NCI-H187 (cell line): ENCODE results near the gene PRICKLE1.

Source experiments
- DNase-seq, 2 experiments: peaks; one replicate each; lab custom pipeline; 2025; lab: John Stamatoyannopoulos, UW

The PRICKLE1 gene

DNA sequence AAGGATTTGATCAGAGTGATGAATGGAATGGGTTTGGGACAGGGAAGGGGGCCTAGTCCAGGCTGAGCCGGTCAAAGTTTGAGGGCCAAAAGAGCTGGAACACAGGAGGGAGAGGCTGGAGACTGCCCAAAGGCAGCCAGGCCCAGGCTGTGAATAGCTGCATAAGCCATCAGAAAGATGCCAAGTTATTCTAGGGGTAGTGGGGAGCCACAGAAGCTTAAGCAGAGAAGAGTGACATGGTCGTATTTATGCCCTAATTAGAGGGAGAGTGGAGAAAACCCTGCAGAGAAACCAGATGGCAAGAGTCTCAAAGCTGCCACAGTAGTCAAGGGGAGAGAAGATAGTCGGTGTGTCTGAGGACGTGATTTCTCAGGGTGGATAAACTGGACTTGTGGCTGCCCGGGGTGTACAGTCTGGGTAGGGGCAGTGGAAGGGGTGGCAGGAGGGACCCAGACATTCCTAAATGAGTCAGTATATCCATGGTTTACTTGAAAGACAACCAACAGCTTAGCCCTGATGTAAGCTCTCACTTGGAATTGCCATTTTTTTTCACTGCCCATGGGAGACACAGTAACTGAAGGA, 99.2 kb downstream of the PRICKLE1 start:
- no peak for DNase-seq

DNA sequence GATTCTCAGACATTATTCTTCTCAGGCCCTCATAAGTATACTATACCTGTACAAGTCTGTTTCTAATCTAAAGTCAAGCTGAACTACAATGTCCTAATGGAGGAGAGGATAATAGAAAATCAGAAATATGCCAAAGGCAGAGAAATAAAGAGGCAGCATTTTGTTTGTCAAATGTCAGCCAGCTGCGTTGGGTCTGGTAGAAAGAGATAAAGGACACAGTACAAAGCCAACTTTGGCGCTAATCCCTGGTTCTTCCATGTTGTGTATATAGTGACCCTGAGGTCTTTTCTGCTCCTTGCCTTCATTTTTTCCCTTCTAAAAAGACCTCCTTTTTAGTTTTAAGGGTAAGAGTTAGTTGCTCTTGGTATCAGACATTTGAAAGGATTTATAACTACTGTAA, 103.1 kb downstream of the PRICKLE1 start:
- no peak for DNase-seq

DNA sequence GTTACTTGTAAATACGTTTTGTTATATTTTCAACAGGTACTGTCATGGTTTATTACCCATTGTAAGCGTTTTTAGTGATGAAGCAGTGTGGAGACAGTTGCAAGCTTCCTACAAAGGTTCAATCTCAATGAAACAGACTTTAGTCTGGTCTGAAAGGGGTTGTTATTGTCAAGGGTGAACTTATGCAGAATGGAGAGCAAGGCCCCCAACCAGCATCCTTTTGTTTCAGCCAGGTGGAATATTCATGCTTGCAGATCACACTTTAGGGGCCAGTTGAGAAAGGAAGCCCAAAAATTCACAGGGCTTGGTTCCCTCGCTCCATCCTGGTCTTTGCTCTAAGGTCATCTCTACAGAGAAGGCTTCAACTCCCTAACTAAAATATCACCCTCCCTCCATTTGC, 103.7 kb downstream of the PRICKLE1 start:
- DNase-seq: no peak

DNA sequence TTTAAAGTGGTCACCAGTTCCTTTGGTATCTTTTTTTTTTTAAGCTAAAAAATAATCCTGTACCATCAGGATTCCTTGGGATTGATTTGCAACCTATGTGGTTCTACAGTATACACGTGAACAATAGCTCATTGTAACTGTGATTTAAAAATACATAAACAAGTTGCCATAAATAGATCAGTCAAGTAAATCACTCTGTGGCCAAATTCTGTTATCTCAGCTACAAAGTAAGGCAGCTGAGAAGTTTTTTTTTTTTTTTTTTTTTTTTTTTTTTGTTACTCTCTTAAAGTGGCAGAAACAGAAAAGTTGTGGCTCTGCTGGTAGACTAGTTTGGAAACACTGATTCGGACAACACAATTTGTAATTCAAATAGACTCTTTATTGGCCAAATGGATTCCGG, 104.5 kb downstream of the PRICKLE1 start:
- no peak for DNase-seq

DNA sequence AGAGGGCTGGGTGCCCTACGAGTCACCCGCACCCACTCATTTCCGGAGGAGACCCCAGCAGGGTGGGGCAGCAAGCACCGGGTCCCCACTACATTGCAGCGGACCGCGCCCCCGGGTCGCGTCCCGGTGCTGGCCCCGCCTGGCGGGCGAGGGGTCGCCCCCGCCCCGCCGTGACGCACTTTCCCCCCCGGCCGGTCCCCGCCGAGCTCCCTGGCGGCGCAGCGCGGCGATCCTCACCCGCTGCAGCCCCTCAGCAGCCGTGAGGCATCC, 106.1 kb downstream of the PRICKLE1 start:
- no peak for DNase-seq

DNA sequence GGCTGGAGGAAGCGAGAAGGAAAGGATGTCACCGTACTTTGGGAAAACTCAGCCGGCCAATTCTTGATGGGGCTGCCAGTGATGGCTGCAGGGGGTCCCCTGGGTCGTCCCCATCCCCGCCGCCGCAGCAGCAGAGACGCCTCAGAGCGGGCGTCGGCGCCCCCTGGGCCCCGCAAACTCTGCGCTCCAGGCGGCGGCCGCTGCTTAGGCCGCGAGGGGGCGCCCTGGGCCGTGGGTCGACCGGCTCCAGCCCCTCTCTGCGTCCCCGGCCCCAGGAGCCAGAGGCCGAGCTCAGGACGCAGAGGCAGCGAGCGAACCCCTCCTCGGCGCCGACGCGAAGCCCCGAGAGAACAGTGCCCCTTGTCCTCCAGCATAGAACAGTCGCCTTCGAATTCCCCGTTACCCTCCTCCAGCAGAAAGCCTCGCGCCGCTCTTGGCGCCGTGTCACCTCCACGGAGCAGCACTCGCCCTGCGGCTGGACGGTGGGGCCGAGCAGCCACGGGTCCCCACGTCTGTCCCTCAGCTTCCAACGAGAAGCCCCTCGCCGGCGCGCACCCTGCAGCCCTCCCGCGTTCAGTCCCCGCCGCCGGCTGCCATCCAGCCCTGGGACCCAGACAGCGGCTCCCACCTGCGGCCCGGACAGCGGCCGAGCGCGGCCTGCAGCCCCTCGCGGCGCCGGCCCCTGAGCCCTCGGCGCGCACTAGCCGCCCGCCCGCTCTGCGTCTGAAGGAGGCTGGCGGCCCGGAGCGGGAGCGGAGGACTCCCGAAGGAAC, 106.6 kb downstream of the PRICKLE1 start:
- DNase-seq: peak; percentile 56 to 69

DNA sequence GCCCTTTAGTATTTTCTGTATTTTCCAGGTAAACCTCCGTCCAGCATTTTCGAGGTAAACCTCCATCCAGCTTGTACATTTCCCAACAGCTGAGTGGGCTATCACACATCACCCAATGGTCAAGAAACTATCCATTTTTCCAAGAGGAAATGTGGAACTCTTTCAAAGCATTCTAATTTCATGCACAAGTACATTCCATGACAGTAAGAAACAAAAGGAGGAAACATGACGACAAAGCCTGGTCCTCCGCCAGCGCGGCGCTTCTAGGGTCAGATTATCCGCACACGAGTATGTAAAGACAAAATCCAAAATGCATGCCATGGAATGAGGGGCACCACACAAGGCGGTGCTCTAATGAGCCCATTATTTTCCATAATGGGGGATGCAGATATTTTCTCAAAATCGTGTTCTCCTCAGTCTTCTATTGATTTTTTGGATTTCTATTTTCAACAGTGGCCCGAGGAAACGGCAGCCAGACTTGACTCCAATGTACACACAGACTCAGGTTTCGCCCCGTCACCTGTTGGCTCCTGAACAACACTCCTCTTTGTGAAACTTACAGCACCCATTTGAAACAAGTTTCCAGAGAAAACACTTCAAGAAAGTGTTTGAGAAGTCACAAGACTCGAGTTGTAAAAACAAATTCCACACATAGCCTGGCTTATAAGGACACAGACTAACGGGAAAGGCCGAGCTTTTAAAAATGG, 107.4 kb downstream of the PRICKLE1 start:
- DNase-seq: no peak

DNA sequence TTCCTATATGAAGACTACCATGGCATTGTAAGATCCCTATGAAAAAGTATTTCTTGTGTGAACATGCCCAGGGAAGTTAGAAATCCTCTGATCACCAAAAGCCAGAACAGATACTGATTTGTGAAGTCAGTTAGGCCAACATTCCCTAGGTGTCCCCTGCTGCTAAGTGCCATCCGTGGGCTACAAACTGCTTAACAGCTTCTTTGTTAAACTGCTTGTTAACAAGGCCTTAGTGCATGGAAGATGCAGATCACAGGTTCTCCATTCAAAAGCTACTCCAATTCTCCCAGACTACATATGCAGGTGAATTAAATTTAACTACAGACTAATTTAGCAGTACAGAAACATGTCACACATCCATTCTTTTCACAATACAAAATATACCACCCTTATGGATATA, 108.2 kb downstream of the PRICKLE1 start:
- no peak for DNase-seq

DNA sequence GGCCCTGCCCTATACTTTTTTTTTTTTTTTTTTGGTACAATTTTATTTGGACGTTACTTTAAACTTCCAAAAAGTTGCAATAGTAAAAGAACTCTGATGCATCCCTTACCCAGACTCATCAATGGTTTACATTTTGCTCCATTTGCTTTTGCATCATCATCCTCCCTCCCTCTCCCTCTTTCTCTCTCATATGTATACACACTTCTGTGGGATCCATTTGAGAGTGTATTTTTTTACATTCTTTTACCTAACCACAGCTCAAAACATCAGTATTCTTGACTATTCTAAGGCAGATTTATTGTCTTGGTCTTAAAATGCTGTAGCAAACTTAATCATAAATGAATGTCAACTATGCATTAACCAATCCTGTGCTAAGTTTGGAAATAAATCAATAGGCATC, 111.6 kb downstream of the PRICKLE1 start:
- DNase-seq: no peak

DNA sequence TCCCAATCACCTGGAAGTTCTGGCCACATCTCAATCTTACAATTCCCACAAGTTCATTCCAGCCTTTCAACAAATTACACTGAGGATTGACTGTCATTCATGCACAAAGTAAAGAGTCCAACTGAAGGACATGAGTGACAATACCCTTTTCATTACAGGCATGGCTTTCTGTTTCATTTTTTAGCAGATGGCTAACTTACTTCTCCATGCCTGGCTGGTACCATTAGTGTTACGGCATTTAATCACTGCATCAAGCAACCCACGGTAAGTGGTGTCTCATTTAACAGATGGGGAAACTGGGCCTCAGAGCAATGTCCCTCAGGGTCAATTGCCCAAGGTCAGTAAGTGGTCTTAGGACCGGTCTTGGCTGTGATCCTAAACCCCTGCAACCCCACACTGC, 114.4 kb downstream of the PRICKLE1 start:
- peak; percentile 46 to 70 for DNase-seq

DNA sequence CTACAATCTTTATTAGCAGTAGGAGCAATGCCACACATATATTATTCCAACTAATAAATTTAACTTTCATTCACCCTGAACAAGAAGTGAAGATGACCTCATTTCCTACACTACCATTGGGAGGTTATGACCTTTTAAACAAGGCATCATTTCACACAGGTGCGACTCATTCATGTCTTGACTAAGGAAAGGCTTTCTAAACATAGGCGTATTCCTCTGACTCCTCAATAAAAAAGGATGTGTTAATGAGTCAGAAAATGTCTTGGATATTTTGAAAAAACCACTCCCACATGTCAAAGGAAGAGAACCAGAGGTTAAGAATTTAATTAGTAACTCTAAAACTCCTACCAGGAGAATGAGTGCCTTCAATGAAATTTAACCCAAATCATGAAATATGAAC, 115.2 kb downstream of the PRICKLE1 start:
- no peak for DNase-seq

DNA sequence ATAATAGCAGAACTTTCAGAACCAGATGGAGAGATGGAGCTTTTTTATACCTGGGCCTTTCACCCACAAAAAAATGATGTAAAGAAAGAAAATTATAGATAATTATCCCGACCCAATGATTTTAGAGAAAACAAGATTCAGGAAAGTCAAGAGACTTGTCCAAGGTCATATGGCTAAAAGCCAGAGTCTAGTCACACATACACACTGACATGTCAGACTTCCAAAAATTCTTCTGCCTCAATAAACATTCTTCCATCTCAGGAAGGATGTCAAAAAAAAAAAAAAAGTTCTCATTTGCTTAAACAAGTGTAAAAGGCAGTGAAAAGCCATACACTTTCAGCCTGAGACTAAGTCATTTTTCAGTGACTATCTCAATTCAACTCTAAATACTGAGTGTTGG, 116.0 kb downstream of the PRICKLE1 start:
- DNase-seq: no peak

DNA sequence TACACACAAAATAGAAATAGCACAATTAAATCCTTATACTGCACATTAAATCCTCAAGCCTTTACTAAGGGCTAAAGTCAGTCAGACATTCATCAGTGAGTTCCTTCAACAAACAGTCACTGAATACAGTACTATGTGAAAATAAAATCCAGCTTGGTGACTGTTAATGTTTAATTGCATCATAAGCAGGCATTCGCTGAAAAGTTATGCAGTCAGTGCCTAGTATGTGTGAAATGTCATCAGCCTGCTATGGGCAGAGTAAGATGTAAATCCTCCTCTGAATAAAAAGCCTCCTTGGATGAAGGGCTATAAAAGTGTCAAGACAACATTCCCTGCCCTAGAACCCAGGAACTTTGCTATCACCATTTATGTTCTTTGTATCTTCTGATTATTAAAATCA, 116.4 kb downstream of the PRICKLE1 start:
- DNase-seq: no peak

DNA sequence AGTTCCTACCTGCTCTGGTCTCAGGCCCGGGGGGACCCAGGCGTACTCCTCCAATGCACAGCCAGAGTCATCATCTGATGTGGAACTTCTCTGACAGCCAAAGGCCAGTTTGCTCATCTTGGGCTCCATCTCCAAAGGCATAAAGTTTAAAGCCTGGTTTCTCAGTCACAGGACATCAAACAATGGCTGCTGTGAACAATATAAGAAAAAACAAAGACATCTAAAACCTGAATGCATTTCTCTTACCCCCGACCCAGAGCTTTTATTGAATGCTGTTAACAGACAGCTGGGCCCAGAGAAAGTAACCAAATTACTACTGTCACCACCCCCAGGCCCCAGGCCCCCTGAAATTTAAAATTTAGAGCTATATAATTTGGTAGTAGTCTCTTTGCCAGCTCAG, 117.2 kb downstream of the PRICKLE1 start:
- no peak for DNase-seq

DNA sequence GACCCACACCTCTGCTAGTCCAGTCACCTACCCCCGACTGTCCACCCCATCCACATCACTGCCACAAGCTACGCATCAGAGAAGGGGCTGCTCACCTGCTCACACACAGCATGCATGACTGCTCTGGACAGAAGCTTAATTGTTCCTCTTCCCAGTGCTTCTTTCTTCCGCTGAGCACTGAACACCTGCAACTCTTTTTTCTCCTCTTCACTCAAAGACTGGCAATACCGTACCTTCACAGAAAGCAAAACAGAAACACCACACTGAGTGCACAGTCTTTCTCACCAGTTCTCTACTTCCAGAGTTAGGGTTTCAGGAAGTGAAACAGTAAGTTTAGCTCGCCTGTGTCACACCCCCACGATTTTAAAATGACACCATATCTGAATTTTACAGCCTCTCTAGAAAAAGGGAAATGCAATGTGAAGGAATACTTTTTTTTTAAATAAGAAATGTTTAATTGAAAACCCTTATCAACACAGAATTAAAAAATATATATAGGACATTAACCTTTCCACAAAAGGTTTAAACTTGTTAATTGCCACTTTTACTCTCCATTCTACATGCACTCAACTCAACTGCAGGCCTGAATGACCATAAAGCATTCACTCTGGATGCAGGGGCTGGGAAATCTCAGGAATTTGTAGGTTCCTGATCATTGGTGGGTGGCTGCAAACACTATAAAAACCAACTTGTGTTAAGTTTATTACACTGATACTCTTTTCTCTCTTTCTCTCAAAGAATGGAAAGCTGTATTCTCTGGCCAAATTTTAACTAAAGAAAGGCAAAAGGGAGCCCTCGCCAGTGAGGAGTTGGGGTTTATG, 120.0 kb downstream of the PRICKLE1 start:
- no peak for DNase-seq

DNA sequence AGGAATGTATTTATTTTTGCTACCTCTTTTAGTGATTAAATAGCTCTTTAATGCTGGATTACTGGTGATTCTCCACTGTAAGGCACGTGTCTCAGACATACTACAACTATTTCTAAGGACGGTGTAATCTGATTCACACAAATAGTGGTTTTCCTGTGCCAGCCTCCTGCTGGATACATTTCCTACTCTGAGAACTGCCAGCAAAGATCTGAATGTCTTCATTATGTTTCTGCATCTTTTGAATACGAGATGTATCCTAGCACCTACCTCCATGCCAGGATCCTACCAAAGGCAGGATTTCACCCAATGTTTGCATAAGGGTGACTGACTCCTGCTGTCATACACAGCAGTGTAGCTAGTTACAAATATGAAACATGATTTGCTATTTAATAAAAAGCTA, 120.6 kb downstream of the PRICKLE1 start:
- DNase-seq: no peak

DNA sequence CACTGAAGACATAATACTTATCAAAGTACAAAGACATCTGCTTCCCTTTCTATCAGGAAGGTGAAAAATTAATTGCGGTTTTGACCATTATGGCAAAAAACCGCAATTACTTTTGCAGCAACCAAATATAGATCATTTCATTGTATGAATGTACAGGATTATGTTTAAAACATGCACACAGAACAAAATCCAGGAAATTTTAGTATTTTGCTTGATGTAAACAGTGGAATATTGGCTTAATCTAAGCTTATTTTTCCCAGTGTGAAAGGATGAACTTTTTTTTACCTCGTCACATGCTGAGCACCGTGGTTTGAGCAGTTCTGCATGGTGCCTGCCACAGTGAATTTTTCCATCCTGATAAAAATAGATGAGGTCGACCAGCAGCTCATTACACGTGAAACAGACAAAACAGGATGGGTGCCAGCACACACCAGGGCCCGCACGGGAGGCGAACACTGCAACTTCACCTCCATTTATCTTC, 121.2 kb downstream of the PRICKLE1 start:
- DNase-seq: no peak

DNA sequence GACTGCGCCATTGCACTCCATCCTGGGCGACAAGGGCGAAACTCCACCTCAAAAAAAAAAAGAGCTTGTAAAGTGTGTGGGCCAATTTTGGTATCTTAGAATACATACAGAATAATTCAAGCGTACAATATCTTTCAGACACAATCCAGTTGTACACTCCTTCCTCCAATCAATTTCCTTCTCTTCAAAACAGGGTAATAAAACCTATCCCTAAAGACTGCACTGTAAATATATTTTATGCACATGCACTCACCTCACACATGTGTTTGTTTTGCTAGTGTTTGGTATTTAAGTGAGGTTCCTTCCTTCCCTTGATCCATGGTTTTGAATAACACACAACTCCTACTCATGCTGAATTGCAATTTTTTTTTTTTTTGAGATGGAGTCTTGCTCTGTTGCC, 125.9 kb downstream of the PRICKLE1 start:
- no peak for DNase-seq

DNA sequence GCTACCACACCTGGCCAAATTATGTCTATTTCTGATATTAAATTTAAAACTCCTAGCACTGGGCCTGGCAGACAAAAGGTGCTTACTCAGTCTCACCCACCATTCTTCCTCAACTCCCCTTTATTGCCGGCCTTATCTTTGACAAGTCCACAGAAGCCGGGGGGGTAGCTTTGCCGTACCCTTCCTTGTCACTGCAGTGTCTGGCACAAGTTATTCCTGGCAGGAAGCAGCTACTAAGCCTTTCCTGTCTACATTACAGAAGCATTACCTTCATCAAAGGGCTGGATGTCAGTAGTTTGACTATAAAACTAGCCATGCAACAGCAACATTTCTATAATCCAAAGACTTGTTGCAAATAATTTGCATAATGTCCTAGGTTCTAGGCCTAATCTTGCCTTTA, 127.1 kb downstream of the PRICKLE1 start:
- DNase-seq: no peak

DNA sequence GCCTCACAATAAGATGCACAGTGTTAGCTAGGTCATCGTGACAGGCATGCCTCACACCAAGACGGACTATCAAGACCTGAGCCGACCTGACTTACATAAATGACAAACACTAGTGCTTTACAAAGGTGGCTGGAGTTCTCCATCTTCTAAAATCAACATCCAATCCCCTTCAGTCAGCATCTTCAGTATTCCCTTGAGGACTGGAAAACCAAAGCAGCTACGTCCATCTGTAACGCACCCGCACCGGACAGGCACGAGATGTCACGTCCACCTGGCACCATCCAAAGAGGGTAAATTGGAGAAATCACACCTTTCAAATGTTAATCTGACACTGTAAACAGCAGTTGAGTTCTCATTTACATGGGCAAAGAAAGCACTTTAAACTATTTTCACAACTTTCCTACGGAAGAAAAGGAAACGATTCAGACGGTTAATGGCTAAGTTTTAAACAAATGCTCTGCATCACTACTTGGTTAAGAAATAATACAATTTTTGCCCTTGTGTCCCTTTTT, 130.2 kb downstream of the PRICKLE1 start:
- no peak for DNase-seq

DNA sequence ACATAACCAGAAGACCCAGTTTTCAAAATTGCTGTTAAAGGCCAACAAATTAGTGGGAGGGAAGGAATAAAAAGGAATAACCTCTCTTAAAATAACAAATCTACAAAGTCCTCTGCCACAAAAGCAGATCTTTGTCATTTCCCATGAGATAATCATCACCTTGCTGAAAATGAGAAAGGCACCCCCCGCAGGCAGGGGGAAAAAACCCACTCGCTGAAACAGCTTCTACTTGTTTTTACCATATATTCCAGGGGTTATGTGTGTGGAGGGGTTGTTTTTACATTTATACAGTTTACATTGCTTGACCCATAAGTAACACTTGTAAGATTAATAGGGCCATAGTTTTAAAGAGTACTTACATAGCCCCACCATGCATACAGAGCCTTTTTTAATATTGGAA, 131.0 kb downstream of the PRICKLE1 start:
- DNase-seq: no peak

DNA sequence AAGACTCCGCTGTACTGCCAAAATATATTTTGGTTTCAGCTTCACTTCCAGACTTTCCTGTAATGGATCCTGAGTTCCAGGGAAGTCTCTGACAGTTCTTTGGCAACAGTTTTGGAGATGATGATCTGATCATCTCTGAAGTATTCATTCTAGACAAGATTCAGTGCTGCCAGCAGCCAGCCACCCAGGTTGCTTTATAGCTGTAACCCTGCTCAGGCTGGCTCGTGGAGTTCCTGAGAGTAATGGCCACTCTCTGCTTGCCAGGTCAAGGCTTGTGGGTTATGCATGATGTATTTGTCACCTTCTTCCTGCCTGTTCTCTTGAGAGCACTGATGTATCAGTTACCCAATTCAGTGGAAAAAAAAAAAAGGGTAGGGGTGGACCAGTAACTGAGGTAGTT, 139.3 kb downstream of the PRICKLE1 start:
- no peak for DNase-seq
